CD4-positive, alpha-beta T cell (primary cell): Measurements from ENCODE around the gene SRSF10. TPM values are rescaled to one million over a fixed set of nuclear protein-coding genes. Genes with fewer than 3 reads are reported as not detected.

Experiments
- ATAC-seq: fragments of 200-7000 bp; cut with Tn5 transposase; one replicate; pipeline ENCODE4 v1.10.0; 2022; ENCODE audit warnings: mild to moderate bottlenecking; ENCODE audit not compliant: poor library complexity
- CTCF ChIA-PET: fragments of 350-600 bp; sonication (Branson Sonifier 250); formaldehyde crosslinking; loops from one replicate; lab custom pipeline; 2021; ENCODE audit warnings: antibody characterized with exemption, inconsistent platforms; lab: Charles Lee
- POLR2A ChIA-PET: fragments of 350-600 bp; sonication (Branson Sonifier 250); formaldehyde crosslinking; loops from one replicate; lab custom pipeline; 2021; ENCODE audit warnings: antibody characterized with exemption, inconsistent platforms; lab: Charles Lee
- DNase-seq, 14 experiments: peaks; one replicate each; pipeline ENCODE4 v3.0.0-alpha.2; 2013 to 2020; ENCODE audit warnings: mixed read lengths in 2 of 14
- H3K27ac ChIP-seq, 2 donors: one replicate each; pipeline versions ENCODE4 v1.5.1 to v1.7.0; 2013; ENCODE audit warnings: low read length in 2 of 2, low read depth in 1 of 2, mild to moderate bottlenecking in 1 of 2
- H3K27me3 ChIP-seq, 2 experiments: 1 replicate in 1 of 2; 2 replicates in 1 of 2; pipeline versions ENCODE4 v1.6.1 to v1.7.0; 2013; ENCODE audit warnings: low read length in 2 of 2, control low read depth in 1 of 2, mild to moderate bottlenecking in 1 of 2, moderate library complexity in 1 of 2; ENCODE audit not compliant: insufficient read depth in 2 of 2, control insufficient read depth in 1 of 2
- H3K36me3 ChIP-seq: one replicate; pipeline ENCODE4 v1.6.1; 2013; ENCODE audit warnings: low read length, control low read depth; ENCODE audit not compliant: insufficient read depth
- H3K4me1 ChIP-seq: one replicate; pipeline ENCODE4 v1.6.1; 2013; ENCODE audit warnings: low read length, control low read depth; ENCODE audit not compliant: insufficient read depth
- H3K4me3 ChIP-seq: one replicate; pipeline ENCODE4 v1.5.1; 2013; ENCODE audit warnings: mild to moderate bottlenecking, low read length, moderate library complexity
- H3K9me3 ChIP-seq, 2 experiments: 1 replicate in 1 of 2; 2 replicates in 1 of 2; pipeline versions ENCODE4 v1.6.1 to v1.7.0; 2013; ENCODE audit warnings: low read length in 2 of 2, mild to moderate bottlenecking in 2 of 2, control low read depth in 1 of 2, moderate library complexity in 1 of 2; ENCODE audit not compliant: control insufficient read depth in 1 of 2, insufficient read depth in 1 of 2
- H3K27ac Mint-ChIP-seq: one replicate; pipeline ENCODE4 v1.8.0; 2020; ENCODE audit warnings: mixed read lengths
- H3K27me3 Mint-ChIP-seq: one replicate; pipeline ENCODE4 v1.8.0; 2021; ENCODE audit warnings: mixed read lengths
- H3K36me3 Mint-ChIP-seq: one replicate; pipeline ENCODE4 v1.8.0; 2021; ENCODE audit warnings: low read depth, mixed read lengths
- H3K4me1 Mint-ChIP-seq: one replicate; pipeline ENCODE4 v1.8.0; 2021; ENCODE audit warnings: low read depth, mixed read lengths
- H3K4me3 Mint-ChIP-seq: one replicate; pipeline ENCODE4 v1.8.0; 2020; ENCODE audit warnings: mild to moderate bottlenecking, mixed read lengths
- H3K9me3 Mint-ChIP-seq: one replicate; pipeline ENCODE4 v1.8.0; 2020; ENCODE audit warnings: mixed read lengths
- CTCF ChIP-seq: fragments of 200-600 bp; IDR thresholded peaks from one replicate; pipeline ENCODE4 v1.8.0; 2022; ENCODE audit warnings: antibody characterized with exemption, mild to moderate bottlenecking
- intact Hi-C, 2 experiments: fragments of 100-400 bp; cut with DNase I in 1 of 2; cut with micrococcal nuclease in 1 of 2; formaldehyde crosslinking; loops; one replicate each; pipeline versions ENCODE4 v1.15.1 to v1.9.0; 2023 to 2025; cut with DNase I, micrococcal nuclease
- total RNA-seq, 174 experiments: library from RNA in 2 of 174; stranded (reverse) in 2 of 174; gene quantifications; one replicate each; pipeline ENCODE4 v1.2.3 and lab custom pipeline; 2021 to 2026

Gene SRSF10
- total RNA-seq, 2 experiments from 2014 or later, result 346 to 356 TPM

GRCh38 chr1:23964235-23964668 lies 15.9 kb downstream of the SRSF10 start:
- ChIA-PET CTCF (interaction anchor here (1.0 kb wide), 1 partner anchor 17 kb away, joined by 3 read pairs; no protein-coding TSS in a partner anchor), POLR2A (interaction anchor here (8.5 kb wide), 1 partner anchor 13 kb away, joined by 164 read pairs; the partner anchor contains the start of gene SRSF10)
- no peak for TF ChIP-seq CTCF
- no peaks in the 10 kb centered on the region for H3K9me3 ChIP-seq
- no peak overlapping the region for H3K4me3 ChIP-seq
- peaks cover 50% of the 10 kb centered on the region for H3K36me3 ChIP-seq
- peaks cover 74% of the 10 kb centered on the region for H3K4me1 Mint-ChIP-seq
- H3K9me3 Mint-ChIP-seq, result no peaks in the 10 kb centered on the region
- peak overlapping the region; percentile 11 to 33 for H3K27ac ChIP-seq
- H3K27me3 ChIP-seq, result no peaks in the 10 kb centered on the region
- no peaks in the 10 kb centered on the region for H3K27me3 Mint-ChIP-seq
- DNase-seq, result no peak
- H3K36me3 Mint-ChIP-seq, result peaks cover 93% of the 10 kb centered on the region
- H3K4me3 Mint-ChIP-seq, result no peak overlapping the region
- intact Hi-C loops, result no loop called here
- ATAC-seq, result no peak
- H3K4me1 ChIP-seq, result no peaks in the 10 kb centered on the region
- peak overlapping the region; percentile 63 for H3K27ac Mint-ChIP-seq

GRCh38 chr1:23963617-23964234 lies 16.4 kb downstream of the SRSF10 start:
- peak overlapping the region; percentile 63 for H3K27ac Mint-ChIP-seq
- no peaks in the 10 kb centered on the region for H3K27me3 ChIP-seq
- no peaks in the 10 kb centered on the region for H3K9me3 ChIP-seq
- H3K27ac ChIP-seq, result peak overlapping the region in 1 of 2 donors; percentile 11
- CTCF ChIA-PET, result no interaction called here
- H3K4me1 Mint-ChIP-seq, result peaks cover 78% of the 10 kb centered on the region
- POLR2A ChIA-PET, result interaction anchor here (8.5 kb wide), 1 partner anchor 14 kb away, joined by 164 read pairs; the partner anchor contains the start of gene SRSF10
- DNase-seq (no peak), ATAC-seq (no peak)
- H3K36me3 ChIP-seq, result peaks cover 45% of the 10 kb centered on the region
- intact Hi-C loops, result no loop called here
- H3K4me3 Mint-ChIP-seq, result peak overlapping the region; percentile 32
- no peaks in the 10 kb centered on the region for H3K4me1 ChIP-seq
- TF ChIP-seq CTCF, result no peak
- no peaks in the 10 kb centered on the region for H3K9me3 Mint-ChIP-seq
- H3K4me3 ChIP-seq, result no peak overlapping the region
- no peaks in the 10 kb centered on the region for H3K27me3 Mint-ChIP-seq
- peaks cover 92% of the 10 kb centered on the region for H3K36me3 Mint-ChIP-seq

GRCh38 chr1:23960291-23961020 lies 19.7 kb downstream of the SRSF10 start:
- Histone ChIP-seq H3K4me3 (peak overlapping the region; percentile 61), H3K36me3 (peaks cover 26% of the 10 kb centered on the region), H3K9me3 (no peaks in the 10 kb centered on the region), H3K27me3 (no peaks in the 10 kb centered on the region), H3K4me1 (peaks cover 11% of the 10 kb centered on the region), H3K27ac (peak overlapping the region; percentile 92 to 97)
- TF ChIP-seq CTCF, result no peak
- H3K4me1 Mint-ChIP-seq, result peaks cover 61% of the 10 kb centered on the region
- H3K9me3 Mint-ChIP-seq, result no peaks in the 10 kb centered on the region
- peaks cover 63% of the 10 kb centered on the region for H3K36me3 Mint-ChIP-seq
- ATAC-seq (no peak), DNase-seq (peak in 3 of 14 experiments; percentile 40 to 54 (median 44))
- CTCF ChIA-PET, result interaction anchor here (0.5 to 1.5 kb wide), 3 partner anchors 19 to 708 kb away, joined by 3 to 12 read pairs (median 3); partner anchors contain the start of gene SRSF10
- POLR2A ChIA-PET, result interaction anchor here (0.9 to 8.5 kb wide), 15 partner anchors 8 to 1287 kb away, joined by 3 to 164 read pairs (median 4); partner anchors contain the start of genes HMGCL, HNRNPR, LYPLA2 and PITHD1
- H3K27me3 Mint-ChIP-seq, result no peaks in the 10 kb centered on the region
- peak overlapping the region; percentile 100 for H3K27ac Mint-ChIP-seq
- peak overlapping the region; percentile 100 for H3K4me3 Mint-ChIP-seq
- intact Hi-C loops, result no loop called here
